GM18520 (cell line): ENCODE measurements around the gene TEAD1.

Source experiments
- ATAC-seq: cut with Tn5 transposase; IDR thresholded peaks from one replicate; pipeline ENCODE4 v1.9.1; 2021; ENCODE audit not compliant: unreplicated experiment

TEAD1 gene

GRCh38 chr11:12705874-12706273, 31.7 kb downstream of the TEAD1 start:
- no peak for ATAC-seq

GRCh38 chr11:12706545-12707499, 32.6 kb downstream of the TEAD1 start:
- ATAC-seq = no peak

GRCh38 chr11:12707500-12707880, 33.3 kb downstream of the TEAD1 start:
- no peak for ATAC-seq

- no peak for ATAC-seq
These were observed 37.3 kb downstream of the TEAD1 start for GRCh38 chr11:12711496-12711895.

- ATAC-seq = no peak
These were observed 37.9 kb downstream of the TEAD1 start for GRCh38 chr11:12712132-12712531.

- no peak for ATAC-seq
These were observed 40.9 kb downstream of the TEAD1 start for GRCh38 chr11:12715131-12715530.

GRCh38 chr11:12715941-12716340, 41.7 kb downstream of the TEAD1 start:
- ATAC-seq = no peak

- ATAC-seq = no peak
These were observed 42.6 kb downstream of the TEAD1 start for GRCh38 chr11:12716816-12717215.

GRCh38 chr11:12717851-12718291, 43.6 kb downstream of the TEAD1 start:
- peak; percentile 94 for ATAC-seq

- ATAC-seq = no peak
These were observed 45.0 kb downstream of the TEAD1 start for GRCh38 chr11:12719221-12719620.

- ATAC-seq = no peak
These were observed 47.8 kb downstream of the TEAD1 start for GRCh38 chr11:12721816-12722604.

GRCh38 chr11:12723421-12724300, 49.4 kb downstream of the TEAD1 start:
- no peak for ATAC-seq

GRCh38 chr11:12724301-12725054, 50.3 kb downstream of the TEAD1 start:
- no peak for ATAC-seq

GRCh38 chr11:12725055-12725862, 51.0 kb downstream of the TEAD1 start:
- no peak for ATAC-seq

GRCh38 chr11:12725863-12726682, 51.9 kb downstream of the TEAD1 start:
- no peak for ATAC-seq

- no peak for ATAC-seq
These were observed 53.5 kb downstream of the TEAD1 start for GRCh38 chr11:12727563-12728211.

GRCh38 chr11:12728417-12728816, 54.2 kb downstream of the TEAD1 start:
- ATAC-seq = no peak

GRCh38 chr11:12729941-12730340, 55.7 kb downstream of the TEAD1 start:
- no peak for ATAC-seq
